Mucosa of stomach (tissue), 1 donor: ENCODE measurements around the gene PIGT.
A peak's percentile ranks its signal among the peaks of the same experiment; 100 is the strongest.

Experiments
- H3K27me3 ChIP-seq: one replicate; pipeline ENCODE4 v1.7.0; 2013; ENCODE audit warnings: mild to moderate bottlenecking, low read length; ENCODE audit not compliant: control insufficient read depth, insufficient read depth
- H3K36me3 ChIP-seq: one replicate; pipeline ENCODE4 v1.7.0; 2013; ENCODE audit warnings: low read length; ENCODE audit not compliant: control insufficient read depth, insufficient read depth
- H3K4me1 ChIP-seq: one replicate; pipeline ENCODE4 v1.7.0; 2013; ENCODE audit warnings: mild to moderate bottlenecking, low read length; ENCODE audit not compliant: control insufficient read depth, insufficient read depth
- H3K4me3 ChIP-seq: one replicate; pipeline ENCODE4 v1.7.0; 2013; ENCODE audit warnings: low read length
- H3K9ac ChIP-seq: one replicate; pipeline ENCODE4 v1.7.0; 2013; ENCODE audit warnings: mild to moderate bottlenecking, low read length, moderate library complexity
- H3K9me3 ChIP-seq: one replicate; pipeline ENCODE4 v1.7.0; 2013; ENCODE audit warnings: mild to moderate bottlenecking, low read length, moderate library complexity; ENCODE audit not compliant: control insufficient read depth
- donor health status: Pancreatic carcinoma.

The PIGT gene

GRCh38 chr20:45419188-45420091 is 3.5 kb downstream of the PIGT start:
- Histone ChIP-seq H3K9ac (peak overlapping the region; percentile 30), H3K4me3 (no peak overlapping the region), H3K27me3 (no peaks in the 10 kb centered on the region), H3K4me1 (peaks cover 40% of the 10 kb centered on the region), H3K9me3 (no peaks in the 10 kb centered on the region), H3K36me3 (peaks cover 12% of the 10 kb centered on the region)

GRCh38 chr20:45420125-45420524 is 4.2 kb downstream of the PIGT start:
- Histone ChIP-seq H3K9me3 (no peaks in the 10 kb centered on the region), H3K4me1 (peaks cover 40% of the 10 kb centered on the region), H3K27me3 (no peaks in the 10 kb centered on the region), H3K9ac (peak overlapping the region; percentile 26), H3K4me3 (no peak overlapping the region), H3K36me3 (peaks cover 12% of the 10 kb centered on the region)

- H3K36me3 ChIP-seq: peaks cover 12% of the 10 kb centered on the region
- H3K9ac ChIP-seq: no peak overlapping the region
- peaks cover 30% of the 10 kb centered on the region for H3K4me1 ChIP-seq
- H3K9me3 ChIP-seq: no peaks in the 10 kb centered on the region
- H3K27me3 ChIP-seq: no peaks in the 10 kb centered on the region
- no peak overlapping the region for H3K4me3 ChIP-seq
These were observed 7.8 kb downstream of the PIGT start for GRCh38 chr20:45423700-45424099.

- H3K9ac ChIP-seq: no peak overlapping the region
- H3K4me1 ChIP-seq: peaks cover 13% of the 10 kb centered on the region
- H3K9me3 ChIP-seq: no peaks in the 10 kb centered on the region
- peaks cover 12% of the 10 kb centered on the region for H3K36me3 ChIP-seq
- H3K27me3 ChIP-seq: no peaks in the 10 kb centered on the region
- no peak overlapping the region for H3K4me3 ChIP-seq
These were observed 9.6 kb downstream of the PIGT start for GRCh38 chr20:45425561-45425960.

GRCh38 chr20:45426320-45427016 is 10.5 kb downstream of the PIGT start:
- no peak overlapping the region for H3K9ac ChIP-seq
- no peaks in the 10 kb centered on the region for H3K27me3 ChIP-seq
- H3K9me3 ChIP-seq: no peaks in the 10 kb centered on the region
- H3K36me3 ChIP-seq: peaks cover 3% of the 10 kb centered on the region
- H3K4me3 ChIP-seq: no peak overlapping the region
- H3K4me1 ChIP-seq: peaks cover 10% of the 10 kb centered on the region

- no peak overlapping the region for H3K9ac ChIP-seq
- no peaks in the 10 kb centered on the region for H3K36me3 ChIP-seq
- H3K27me3 ChIP-seq: no peaks in the 10 kb centered on the region
- no peak overlapping the region for H3K4me3 ChIP-seq
- no peaks in the 10 kb centered on the region for H3K9me3 ChIP-seq
- H3K4me1 ChIP-seq: peaks cover 10% of the 10 kb centered on the region
These were observed 11.6 kb downstream of the PIGT start for GRCh38 chr20:45427236-45428149.

- Histone ChIP-seq H3K36me3 (no peaks in the 10 kb centered on the region), H3K9me3 (no peaks in the 10 kb centered on the region), H3K9ac (no peak overlapping the region), H3K4me1 (peaks cover 10% of the 10 kb centered on the region), H3K27me3 (no peaks in the 10 kb centered on the region), H3K4me3 (no peak overlapping the region)
These were observed 13.7 kb downstream of the PIGT start for GRCh38 chr20:45429618-45430017.

GRCh38 chr20:45432294-45432693 is 16.4 kb downstream of the PIGT start:
- H3K9me3 ChIP-seq: no peaks in the 10 kb centered on the region
- peaks cover 5% of the 10 kb centered on the region for H3K4me1 ChIP-seq
- no peak overlapping the region for H3K9ac ChIP-seq
- H3K4me3 ChIP-seq: no peak overlapping the region
- H3K36me3 ChIP-seq: no peaks in the 10 kb centered on the region
- no peaks in the 10 kb centered on the region for H3K27me3 ChIP-seq

- no peak overlapping the region for H3K9ac ChIP-seq
- no peaks in the 10 kb centered on the region for H3K36me3 ChIP-seq
- H3K4me1 ChIP-seq: peaks cover 5% of the 10 kb centered on the region
- H3K27me3 ChIP-seq: no peaks in the 10 kb centered on the region
- no peak overlapping the region for H3K4me3 ChIP-seq
- no peaks in the 10 kb centered on the region for H3K9me3 ChIP-seq
These were observed 17.4 kb downstream of the PIGT start for GRCh38 chr20:45433316-45433715.

- H3K27me3 ChIP-seq: no peaks in the 10 kb centered on the region
- H3K9me3 ChIP-seq: no peaks in the 10 kb centered on the region
- H3K4me1 ChIP-seq: peaks cover 5% of the 10 kb centered on the region
- no peak overlapping the region for H3K4me3 ChIP-seq
- no peaks in the 10 kb centered on the region for H3K36me3 ChIP-seq
- no peak overlapping the region for H3K9ac ChIP-seq
These were observed 18.0 kb downstream of the PIGT start for GRCh38 chr20:45433976-45434375.

GRCh38 chr20:45436732-45437485 is 21.0 kb downstream of the PIGT start:
- H3K9ac ChIP-seq: peak overlapping the region; percentile 73
- H3K36me3 ChIP-seq: no peaks in the 10 kb centered on the region
- peaks cover 5% of the 10 kb centered on the region for H3K4me1 ChIP-seq
- no peaks in the 10 kb centered on the region for H3K27me3 ChIP-seq
- H3K9me3 ChIP-seq: no peaks in the 10 kb centered on the region
- peak overlapping the region; percentile 64 for H3K4me3 ChIP-seq
